Panc1 (cell line): Measurements from ENCODE around the gene GNAI1.

Experiments
- CTCF ChIP-seq: fragments of 450-650 bp; IDR thresholded peaks from 2 replicates; pipeline ENCODE4 v1.5.1; 2017; ENCODE audit warnings: mild to moderate bottlenecking
- SIN3A ChIP-seq: IDR thresholded peaks from 2 replicates; pipeline ENCODE4 v1.6.1; 2012; ENCODE audit warnings: low read depth, mild to moderate bottlenecking, low read length, moderate library complexity, borderline replicate concordance; ENCODE audit not compliant: insufficient read depth
- TF ChIP-seq, protein P1 (sequence below), 2 experiments: IDR thresholded peaks; 2 replicates each; pipeline ENCODE4 v1.6.1; 2011 to 2012; ENCODE audit warnings: low read depth in 2 of 2, control low read depth in 1 of 2, low read length in 1 of 2, mild to moderate bottlenecking in 1 of 2, moderate library complexity in 1 of 2; ENCODE audit not compliant: insufficient read depth in 1 of 2

DNA sequence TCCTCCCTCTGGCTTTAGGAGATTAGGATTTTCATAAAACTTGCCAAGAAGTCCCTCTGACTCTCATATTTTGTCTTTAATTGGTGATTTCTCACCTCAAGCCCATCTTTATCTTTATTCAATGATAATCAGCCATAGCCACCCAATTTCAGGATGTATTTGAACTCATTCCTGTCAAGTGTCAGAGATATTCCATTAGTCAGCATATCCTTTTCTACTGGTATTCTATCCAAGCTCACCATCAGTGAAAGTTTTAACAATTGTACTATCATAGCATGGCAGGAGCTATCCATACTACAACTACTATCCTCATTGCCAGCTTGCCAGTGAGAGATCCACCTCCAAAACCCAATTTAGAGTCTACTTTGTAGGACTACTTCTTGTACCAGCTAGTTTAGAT lies 114.6 kb downstream of the GNAI1 start:
- TF ChIP-seq CTCF (no peak), SIN3A (no peak)
- TF ChIP-seq, protein P1, sequence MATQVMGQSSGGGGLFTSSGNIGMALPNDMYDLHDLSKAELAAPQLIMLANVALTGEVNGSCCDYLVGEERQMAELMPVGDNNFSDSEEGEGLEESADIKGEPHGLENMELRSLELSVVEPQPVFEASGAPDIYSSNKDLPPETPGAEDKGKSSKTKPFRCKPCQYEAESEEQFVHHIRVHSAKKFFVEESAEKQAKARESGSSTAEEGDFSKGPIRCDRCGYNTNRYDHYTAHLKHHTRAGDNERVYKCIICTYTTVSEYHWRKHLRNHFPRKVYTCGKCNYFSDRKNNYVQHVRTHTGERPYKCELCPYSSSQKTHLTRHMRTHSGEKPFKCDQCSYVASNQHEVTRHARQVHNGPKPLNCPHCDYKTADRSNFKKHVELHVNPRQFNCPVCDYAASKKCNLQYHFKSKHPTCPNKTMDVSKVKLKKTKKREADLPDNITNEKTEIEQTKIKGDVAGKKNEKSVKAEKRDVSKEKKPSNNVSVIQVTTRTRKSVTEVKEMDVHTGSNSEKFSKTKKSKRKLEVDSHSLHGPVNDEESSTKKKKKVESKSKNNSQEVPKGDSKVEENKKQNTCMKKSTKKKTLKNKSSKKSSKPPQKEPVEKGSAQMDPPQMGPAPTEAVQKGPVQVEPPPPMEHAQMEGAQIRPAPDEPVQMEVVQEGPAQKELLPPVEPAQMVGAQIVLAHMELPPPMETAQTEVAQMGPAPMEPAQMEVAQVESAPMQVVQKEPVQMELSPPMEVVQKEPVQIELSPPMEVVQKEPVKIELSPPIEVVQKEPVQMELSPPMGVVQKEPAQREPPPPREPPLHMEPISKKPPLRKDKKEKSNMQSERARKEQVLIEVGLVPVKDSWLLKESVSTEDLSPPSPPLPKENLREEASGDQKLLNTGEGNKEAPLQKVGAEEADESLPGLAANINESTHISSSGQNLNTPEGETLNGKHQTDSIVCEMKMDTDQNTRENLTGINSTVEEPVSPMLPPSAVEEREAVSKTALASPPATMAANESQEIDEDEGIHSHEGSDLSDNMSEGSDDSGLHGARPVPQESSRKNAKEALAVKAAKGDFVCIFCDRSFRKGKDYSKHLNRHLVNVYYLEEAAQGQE (IDR thresholded peaks at IDR 0.05; ENCODE audit: insufficient read depth in 1 of 2, low read depth in 2 of 2, low read length in 1 of 2) = no peak
